ENCODE measurements around the gene UBE2J2.

DNA sequence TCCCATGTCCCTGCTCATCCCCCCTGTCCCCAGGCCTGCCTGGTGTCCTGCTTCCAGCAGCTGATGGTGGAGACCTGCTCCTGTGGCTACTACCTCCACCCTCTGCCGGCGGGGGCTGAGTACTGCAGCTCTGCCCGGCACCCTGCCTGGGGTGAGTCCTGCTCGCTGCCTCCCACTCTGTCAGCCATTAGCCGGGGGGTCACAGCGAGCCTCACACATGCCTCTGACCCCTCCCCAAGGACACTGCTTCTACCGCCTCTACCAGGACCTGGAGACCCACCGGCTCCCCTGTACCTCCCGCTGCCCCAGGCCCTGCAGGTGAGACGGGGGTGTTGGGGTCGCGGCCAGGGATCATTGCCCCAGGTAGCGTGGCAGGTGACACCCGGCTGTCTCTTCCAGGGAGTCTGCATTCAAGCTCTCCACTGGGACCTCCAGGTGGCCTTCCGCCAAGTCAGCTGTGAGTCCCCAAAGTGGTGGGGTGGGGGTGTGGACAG, 16.6 kb upstream of the UBE2J2 start:
- TF ChIP-seq, protein P1, sequence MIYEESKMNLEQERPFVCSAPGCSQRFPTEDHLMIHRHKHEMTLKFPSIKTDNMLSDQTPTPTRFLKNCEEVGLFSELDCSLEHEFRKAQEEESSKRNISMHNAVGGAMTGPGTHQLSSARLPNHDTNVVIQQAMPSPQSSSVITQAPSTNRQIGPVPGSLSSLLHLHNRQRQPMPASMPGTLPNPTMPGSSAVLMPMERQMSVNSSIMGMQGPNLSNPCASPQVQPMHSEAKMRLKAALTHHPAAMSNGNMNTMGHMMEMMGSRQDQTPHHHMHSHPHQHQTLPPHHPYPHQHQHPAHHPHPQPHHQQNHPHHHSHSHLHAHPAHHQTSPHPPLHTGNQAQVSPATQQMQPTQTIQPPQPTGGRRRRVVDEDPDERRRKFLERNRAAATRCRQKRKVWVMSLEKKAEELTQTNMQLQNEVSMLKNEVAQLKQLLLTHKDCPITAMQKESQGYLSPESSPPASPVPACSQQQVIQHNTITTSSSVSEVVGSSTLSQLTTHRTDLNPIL (CRISPR knock-in tag; IDR thresholded peaks at IDR 0.05; ENCODE audit: low read depth) = no peak
- TF ChIP-seq ZNF70 (CRISPR knock-in tag; IDR thresholded peaks at IDR 0.05) = no peak
- TF ChIP-seq, protein P2, sequence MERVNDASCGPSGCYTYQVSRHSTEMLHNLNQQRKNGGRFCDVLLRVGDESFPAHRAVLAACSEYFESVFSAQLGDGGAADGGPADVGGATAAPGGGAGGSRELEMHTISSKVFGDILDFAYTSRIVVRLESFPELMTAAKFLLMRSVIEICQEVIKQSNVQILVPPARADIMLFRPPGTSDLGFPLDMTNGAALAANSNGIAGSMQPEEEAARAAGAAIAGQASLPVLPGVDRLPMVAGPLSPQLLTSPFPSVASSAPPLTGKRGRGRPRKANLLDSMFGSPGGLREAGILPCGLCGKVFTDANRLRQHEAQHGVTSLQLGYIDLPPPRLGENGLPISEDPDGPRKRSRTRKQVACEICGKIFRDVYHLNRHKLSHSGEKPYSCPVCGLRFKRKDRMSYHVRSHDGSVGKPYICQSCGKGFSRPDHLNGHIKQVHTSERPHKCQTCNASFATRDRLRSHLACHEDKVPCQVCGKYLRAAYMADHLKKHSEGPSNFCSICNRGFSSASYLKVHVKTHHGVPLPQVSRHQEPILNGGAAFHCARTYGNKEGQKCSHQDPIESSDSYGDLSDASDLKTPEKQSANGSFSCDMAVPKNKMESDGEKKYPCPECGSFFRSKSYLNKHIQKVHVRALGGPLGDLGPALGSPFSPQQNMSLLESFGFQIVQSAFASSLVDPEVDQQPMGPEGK (CRISPR knock-in tag; IDR thresholded peaks at IDR 0.05; ENCODE audit: borderline replicate concordance) = no peak
- TF ChIP-seq, protein P3, sequence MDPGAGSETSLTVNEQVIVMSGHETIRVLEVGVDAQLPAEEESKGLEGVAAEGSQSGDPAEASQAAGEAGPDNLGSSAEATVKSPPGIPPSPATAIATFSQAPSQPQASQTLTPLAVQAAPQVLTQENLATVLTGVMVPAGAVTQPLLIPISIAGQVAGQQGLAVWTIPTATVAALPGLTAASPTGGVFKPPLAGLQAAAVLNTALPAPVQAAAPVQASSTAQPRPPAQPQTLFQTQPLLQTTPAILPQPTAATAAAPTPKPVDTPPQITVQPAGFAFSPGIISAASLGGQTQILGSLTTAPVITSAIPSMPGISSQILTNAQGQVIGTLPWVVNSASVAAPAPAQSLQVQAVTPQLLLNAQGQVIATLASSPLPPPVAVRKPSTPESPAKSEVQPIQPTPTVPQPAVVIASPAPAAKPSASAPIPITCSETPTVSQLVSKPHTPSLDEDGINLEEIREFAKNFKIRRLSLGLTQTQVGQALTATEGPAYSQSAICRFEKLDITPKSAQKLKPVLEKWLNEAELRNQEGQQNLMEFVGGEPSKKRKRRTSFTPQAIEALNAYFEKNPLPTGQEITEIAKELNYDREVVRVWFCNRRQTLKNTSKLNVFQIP (CRISPR knock-in tag; IDR thresholded peaks at IDR 0.05; ENCODE audit: borderline replicate concordance, low read depth) = no peak
- TF ChIP-seq PPARA (CRISPR knock-in tag; IDR thresholded peaks at IDR 0.05; ENCODE audit: borderline replicate concordance) = no peak
- TF ChIP-seq, protein P4, sequence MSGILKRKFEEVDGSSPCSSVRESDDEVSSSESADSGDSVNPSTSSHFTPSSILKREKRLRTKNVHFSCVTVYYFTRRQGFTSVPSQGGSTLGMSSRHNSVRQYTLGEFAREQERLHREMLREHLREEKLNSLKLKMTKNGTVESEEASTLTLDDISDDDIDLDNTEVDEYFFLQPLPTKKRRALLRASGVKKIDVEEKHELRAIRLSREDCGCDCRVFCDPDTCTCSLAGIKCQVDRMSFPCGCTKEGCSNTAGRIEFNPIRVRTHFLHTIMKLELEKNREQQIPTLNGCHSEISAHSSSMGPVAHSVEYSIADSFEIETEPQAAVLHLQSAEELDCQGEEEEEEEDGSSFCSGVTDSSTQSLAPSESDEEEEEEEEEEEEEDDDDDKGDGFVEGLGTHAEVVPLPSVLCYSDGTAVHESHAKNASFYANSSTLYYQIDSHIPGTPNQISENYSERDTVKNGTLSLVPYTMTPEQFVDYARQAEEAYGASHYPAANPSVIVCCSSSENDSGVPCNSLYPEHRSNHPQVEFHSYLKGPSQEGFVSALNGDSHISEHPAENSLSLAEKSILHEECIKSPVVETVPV (CRISPR knock-in tag; IDR thresholded peaks at IDR 0.05) = no peak
- TF ChIP-seq TCF4 (CRISPR knock-in tag; IDR thresholded peaks at IDR 0.05; ENCODE audit: borderline replicate concordance) = no peak

Data from SK-N-SH treated with all-trans-retinoic acid at 6 μM for 48 hours (cell line).